MCF 10A (cell line): ENCODE measurements around the gene RGS7. TPM values are rescaled to one million over a fixed set of nuclear protein-coding genes. Genes with fewer than 3 reads are reported as not detected.

ENCODE experiments used
- BruUV-seq: library from RNA; stranded (reverse); fragments of 400-500 nt; replicated peaks from 2 replicates; lab custom pipeline; 2021; lab: Mats Ljungman, UMichigan
- CTCF ChIA-PET: fragments of 300-600 bp; sonication (Branson Sonifier 250); formaldehyde crosslinking; extraction: SDS; loops from one replicate; lab custom pipeline; 2021; ENCODE audit warnings: antibody characterized with exemption, inconsistent platforms; lab: Yijun Ruan, JAX
- POLR2A ChIA-PET: fragments of 300-600, 350-650 bp; sonication (Branson Sonifier 250); formaldehyde crosslinking; extraction: SDS; loops from one replicate; lab custom pipeline; 2020; ENCODE audit warnings: antibody characterized with exemption, inconsistent platforms; lab: Yijun Ruan, JAX
- DNase-seq: peaks from one replicate; pipeline ENCODE4 v3.0.0-alpha.2; 2018; ENCODE audit not compliant: unreplicated experiment
- H3K27ac Mint-ChIP-seq: one replicate; pipeline ENCODE4 v1.8.0; 2022; ENCODE audit warnings: mild to moderate bottlenecking, low read depth, mixed read lengths; ENCODE audit not compliant: unreplicated experiment
- H3K27me3 Mint-ChIP-seq: one replicate; pipeline ENCODE4 v1.8.0; 2022; ENCODE audit warnings: mixed read lengths; ENCODE audit not compliant: insufficient read depth, unreplicated experiment
- H3K36me3 Mint-ChIP-seq: one replicate; pipeline ENCODE4 v1.8.0; 2022; ENCODE audit warnings: mild to moderate bottlenecking, moderate library complexity, mixed read lengths; ENCODE audit not compliant: insufficient read depth, unreplicated experiment
- H3K4me1 Mint-ChIP-seq: one replicate; pipeline ENCODE4 v1.8.0; 2022; ENCODE audit warnings: mixed read lengths; ENCODE audit not compliant: insufficient read depth, unreplicated experiment
- H3K4me3 Mint-ChIP-seq: one replicate; pipeline ENCODE4 v1.8.0; 2022; ENCODE audit warnings: mild to moderate bottlenecking, moderate library complexity, mixed read lengths; ENCODE audit not compliant: unreplicated experiment
- H3K9me3 Mint-ChIP-seq: one replicate; pipeline ENCODE4 v1.8.0; 2022; ENCODE audit warnings: mixed read lengths; ENCODE audit not compliant: unreplicated experiment
- CTCF ChIP-seq: fragments of 200-600 bp; IDR thresholded peaks from one replicate; pipeline ENCODE4 v1.8.0; 2022; ENCODE audit warnings: antibody characterized with exemption, mild to moderate bottlenecking; ENCODE audit not compliant: unreplicated experiment
- intact Hi-C: fragments of 100-400 bp; cut with micrococcal nuclease; formaldehyde crosslinking; loops from 2 replicates; pipeline ENCODE4 v1.14.1; 2022
- total RNA-seq: library from RNA; stranded (reverse); gene quantifications from 2 replicates; pipeline ENCODE4 v1.2.3, GENCODE V29; 2022

Gene RGS7
- total RNA-seq, 1 experiment from 2014 or later = 0.42 TPM

GRCh38 chr1:240803151-240803550 lies 553.9 kb downstream of the RGS7 start:
- TF ChIP-seq CTCF = no peak
- intact Hi-C loops = loop anchor here (1.0 to 10.0 kb wide), 2 partner anchors 29 to 792 kb away; no protein-coding TSS in a partner anchor
- Mint-ChIP-seq H3K27me3 (no peaks in the 10 kb centered on the region), H3K36me3 (peaks cover 7% of the 10 kb centered on the region), H3K4me1 (peaks cover 34% of the 10 kb centered on the region), H3K4me3 (no peak overlapping the region), H3K9me3 (no peaks in the 10 kb centered on the region), H3K27ac (peak overlapping the region; percentile 77)
- DNase-seq = peak; percentile 96
- CTCF ChIA-PET = interaction anchor here (0.7 to 1.7 kb wide), 5 partner anchors 8 to 1734 kb away, joined by 3 to 9 read pairs (median 4); no protein-coding TSS in a partner anchor
- no TSS peak for BruUV-seq
- POLR2A ChIA-PET = interaction anchor here (0.8 to 1.4 kb wide), 6 partner anchors 8 to 73 kb away, joined by 3 to 6 read pairs (median 3); no protein-coding TSS in a partner anchor

GRCh38 chr1:240802271-240802670 lies 554.7 kb downstream of the RGS7 start:
- H3K27ac Mint-ChIP-seq = peak overlapping the region; percentile 77
- TF ChIP-seq CTCF = no peak
- intact Hi-C loops = loop anchor here (10.0 kb wide), 1 partner anchor 793 kb away; no protein-coding TSS in a partner anchor
- ChIA-PET CTCF (interaction anchor here (0.7 to 1.7 kb wide), 6 partner anchors 9 to 1735 kb away, joined by 3 to 9 read pairs (median 4); no protein-coding TSS in a partner anchor), POLR2A (interaction anchor here (0.6 to 1.4 kb wide), 8 partner anchors 9 to 716 kb away, joined by 3 to 6 read pairs (median 3); no protein-coding TSS in a partner anchor)
- peaks cover 40% of the 10 kb centered on the region for H3K4me1 Mint-ChIP-seq
- no peaks in the 10 kb centered on the region for H3K9me3 Mint-ChIP-seq
- H3K27me3 Mint-ChIP-seq = no peaks in the 10 kb centered on the region
- no peak for DNase-seq
- peaks cover 7% of the 10 kb centered on the region for H3K36me3 Mint-ChIP-seq
- no TSS peak for BruUV-seq
- H3K4me3 Mint-ChIP-seq = no peak overlapping the region

GRCh38 chr1:240801442-240801841 lies 555.6 kb downstream of the RGS7 start:
- no peaks in the 10 kb centered on the region for H3K27me3 Mint-ChIP-seq
- ChIA-PET POLR2A (no interaction called here), CTCF (interaction anchor here (0.6 to 1.3 kb wide), 2 partner anchors 29 to 838 kb away, joined by 4 to 7 read pairs; no protein-coding TSS in a partner anchor)
- H3K36me3 Mint-ChIP-seq = peaks cover 7% of the 10 kb centered on the region
- H3K4me1 Mint-ChIP-seq = peaks cover 49% of the 10 kb centered on the region
- intact Hi-C loops = loop anchor here (10.0 kb wide), 1 partner anchor 793 kb away; no protein-coding TSS in a partner anchor
- TF ChIP-seq CTCF = no peak
- H3K9me3 Mint-ChIP-seq = no peaks in the 10 kb centered on the region
- H3K4me3 Mint-ChIP-seq = no peak overlapping the region
- H3K27ac Mint-ChIP-seq = peak overlapping the region; percentile 36
- peak; percentile 93 for DNase-seq
- no TSS peak for BruUV-seq

GRCh38 chr1:240800291-240800690 lies 556.7 kb downstream of the RGS7 start:
- Mint-ChIP-seq H3K27ac (no peak overlapping the region), H3K4me3 (no peak overlapping the region), H3K36me3 (peaks cover 7% of the 10 kb centered on the region), H3K9me3 (no peaks in the 10 kb centered on the region), H3K27me3 (no peaks in the 10 kb centered on the region), H3K4me1 (peaks cover 50% of the 10 kb centered on the region)
- TF ChIP-seq CTCF = no peak
- ChIA-PET POLR2A (interaction anchor here (0.8 kb wide), 1 partner anchor 13 kb away, joined by 3 read pairs; no protein-coding TSS in a partner anchor), CTCF (interaction anchor here (0.7 to 0.8 kb wide), 2 partner anchors 68 to 1050 kb away, joined by 4 read pairs; no protein-coding TSS in a partner anchor)
- DNase-seq = no peak
- intact Hi-C loops = loop anchor here (10.0 kb wide), 1 partner anchor 795 kb away; no protein-coding TSS in a partner anchor
- BruUV-seq = no TSS peak
